ENCODE results near the gene DYNLT4. TPM values are rescaled to one million over a fixed set of nuclear protein-coding genes. Genes with fewer than 3 reads are reported as not detected.

The DYNLT4 gene
- total RNA-seq, 4 donors from 2014 or later: 2.5 to 3.3 TPM; not detected in 2

- no peak for TF ChIP-seq EP300 (IDR thresholded peaks at IDR 0.05)
- no peak for TF ChIP-seq POLR2A (IDR thresholded peaks at IDR 0.05)
- TF ChIP-seq CTCF (IDR thresholded peaks at IDR 0.05): no peak
- Histone ChIP-seq H3K4me3 (no peak overlapping the region), H3K27me3 (no peaks in the 10 kb centered on the region), H3K9me3 (no peaks in the 10 kb centered on the region), H3K36me3 (peaks cover 0 to 45% (median 6%) of the 10 kb centered on the region in 3 donors), H3K4me1 (peaks cover 0 to 82% (median 50%) of the 10 kb centered on the region in 4 donors), H3K27ac (peak overlapping the region; percentile 19 to 100 (median 98))
- 87 to 89% methylated on average over 12 to 13 of the region's 13 CpGs for WGBS, 2 donors
- no peak for DNase-seq (ENCODE audit: low spot score in 2 of 2)
Measured at GRCh38 chr1:44803312-44804095, 3.6 kb downstream of the DYNLT4 start.

DNA sequence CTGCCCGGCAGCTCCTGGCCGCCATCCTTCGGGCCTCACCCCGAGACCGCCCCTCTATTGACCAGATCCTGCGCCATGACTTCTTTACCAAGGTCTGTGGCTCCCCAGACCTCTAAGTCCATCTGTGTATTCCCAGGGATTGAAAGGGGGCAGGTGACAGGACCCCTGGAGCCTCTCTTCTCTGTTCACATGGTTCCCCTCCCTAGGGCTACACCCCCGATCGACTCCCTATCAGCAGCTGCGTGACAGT lies 4.2 kb downstream of the DYNLT4 start:
- Histone ChIP-seq H3K4me3 (no peak overlapping the region), H3K4me1 (peaks cover 0 to 77% (median 44%) of the 10 kb centered on the region in 4 donors), H3K27me3 (no peaks in the 10 kb centered on the region), H3K9me3 (no peaks in the 10 kb centered on the region), H3K27ac (peak overlapping the region; percentile 19 to 100 (median 98)), H3K36me3 (peaks cover 0 to 45% (median 6%) of the 10 kb centered on the region in 3 donors)
- DNase-seq (ENCODE audit: low spot score in 2 of 2): no peak
- WGBS, 2 donors: 90 to 91% methylated on average over 9 of the region's 9 CpGs
- TF ChIP-seq CTCF (IDR thresholded peaks at IDR 0.05): no peak
- TF ChIP-seq POLR2A (IDR thresholded peaks at IDR 0.05): no peak
- no peak for TF ChIP-seq EP300 (IDR thresholded peaks at IDR 0.05)

DNA sequence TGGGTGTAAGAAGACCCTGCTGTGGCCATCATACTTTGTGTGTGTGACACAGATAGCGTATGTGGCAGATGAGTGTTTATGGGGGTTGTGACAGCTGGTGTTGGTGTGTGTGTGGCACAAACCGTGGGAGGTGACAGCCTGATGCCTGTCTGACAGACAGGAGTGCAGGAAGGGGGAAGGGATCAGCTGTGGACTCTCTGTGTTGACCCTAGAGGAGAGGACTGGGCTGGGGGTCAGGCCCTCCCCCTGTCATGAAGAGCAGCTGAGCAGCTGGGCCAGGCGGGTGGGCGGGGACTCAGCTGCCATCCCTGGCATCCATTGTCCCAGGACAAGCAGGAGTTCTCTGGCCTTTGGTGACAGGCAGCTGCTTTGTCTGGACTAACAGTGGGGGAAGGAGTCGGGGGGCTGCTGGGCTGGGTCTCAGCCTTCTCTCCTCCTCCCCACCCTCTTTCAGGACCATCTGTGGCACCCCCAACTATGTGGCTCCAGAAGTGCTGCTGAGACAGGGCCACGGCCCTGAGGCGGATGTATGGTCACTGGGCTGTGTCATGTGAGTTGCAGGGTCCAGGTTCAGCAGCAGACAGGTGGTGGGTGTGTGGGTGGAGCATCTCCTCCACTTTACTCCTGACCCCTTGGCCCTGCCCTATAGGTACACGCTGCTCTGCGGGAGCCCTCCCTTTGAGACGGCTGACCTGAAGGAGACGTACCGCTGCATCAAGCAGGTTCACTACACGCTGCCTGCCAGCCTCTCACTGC lies 4.7 kb downstream of the DYNLT4 start:
- peaks cover 0 to 72% (median 41%) of the 10 kb centered on the region in 4 donors for H3K4me1 ChIP-seq
- peaks cover 0 to 45% (median 6%) of the 10 kb centered on the region in 3 donors for H3K36me3 ChIP-seq
- H3K27ac ChIP-seq: peak overlapping the region; percentile 19 to 100 (median 98)
- WGBS, 2 donors: 62 to 63% methylated on average over 10 to 13 of the region's 13 CpGs
- DNase-seq (ENCODE audit: low spot score in 2 of 2): no peak
- no peaks in the 10 kb centered on the region for H3K27me3 ChIP-seq
- no peak for TF ChIP-seq CTCF (IDR thresholded peaks at IDR 0.05)
- no peak for TF ChIP-seq POLR2A (IDR thresholded peaks at IDR 0.05)
- TF ChIP-seq EP300 (IDR thresholded peaks at IDR 0.05): no peak
- no peaks in the 10 kb centered on the region for H3K9me3 ChIP-seq
- H3K4me3 ChIP-seq: peak overlapping the region in 2 of 4 donors; percentile 68 to 97

GRCh38 chr1:44801491-44802305 lies 5.5 kb downstream of the DYNLT4 start:
- Histone ChIP-seq H3K27ac (peak overlapping the region; percentile 19 to 100 (median 98)), H3K4me3 (peak overlapping the region in 3 of 4 donors; percentile 68 to 97 (median 88)), H3K36me3 (peaks cover 0 to 45% (median 6%) of the 10 kb centered on the region in 3 donors), H3K4me1 (peaks cover 0 to 64% (median 35%) of the 10 kb centered on the region in 4 donors), H3K27me3 (no peaks in the 10 kb centered on the region), H3K9me3 (no peaks in the 10 kb centered on the region)
- WGBS, 2 donors: 48 to 58% methylated on average over 13 of the region's 13 CpGs
- DNase-seq (ENCODE audit: low spot score in 2 of 2): no peak
- no peak for TF ChIP-seq CTCF (IDR thresholded peaks at IDR 0.05)
- TF ChIP-seq EP300 (IDR thresholded peaks at IDR 0.05): no peak
- TF ChIP-seq POLR2A (IDR thresholded peaks at IDR 0.05): no peak

Data from tibial nerve (tissue), 4 donors.